GM10266 (cell line): ENCODE results near the gene MRPL14.

Experiments
- DNase-seq: peaks from one replicate; pipeline ENCODE4 v3.0.0; 2012; ENCODE audit errors: extremely low spot score
- TF ChIP-seq, protein P1 (sequence below): IDR thresholded peaks from 2 replicates; pipeline ENCODE4 v1.5.1; 2012; ENCODE audit warnings: mild to moderate bottlenecking, low read depth; ENCODE audit not compliant: control insufficient read depth, insufficient read depth; ENCODE audit errors: missing control alignments

Gene MRPL14

DNA sequence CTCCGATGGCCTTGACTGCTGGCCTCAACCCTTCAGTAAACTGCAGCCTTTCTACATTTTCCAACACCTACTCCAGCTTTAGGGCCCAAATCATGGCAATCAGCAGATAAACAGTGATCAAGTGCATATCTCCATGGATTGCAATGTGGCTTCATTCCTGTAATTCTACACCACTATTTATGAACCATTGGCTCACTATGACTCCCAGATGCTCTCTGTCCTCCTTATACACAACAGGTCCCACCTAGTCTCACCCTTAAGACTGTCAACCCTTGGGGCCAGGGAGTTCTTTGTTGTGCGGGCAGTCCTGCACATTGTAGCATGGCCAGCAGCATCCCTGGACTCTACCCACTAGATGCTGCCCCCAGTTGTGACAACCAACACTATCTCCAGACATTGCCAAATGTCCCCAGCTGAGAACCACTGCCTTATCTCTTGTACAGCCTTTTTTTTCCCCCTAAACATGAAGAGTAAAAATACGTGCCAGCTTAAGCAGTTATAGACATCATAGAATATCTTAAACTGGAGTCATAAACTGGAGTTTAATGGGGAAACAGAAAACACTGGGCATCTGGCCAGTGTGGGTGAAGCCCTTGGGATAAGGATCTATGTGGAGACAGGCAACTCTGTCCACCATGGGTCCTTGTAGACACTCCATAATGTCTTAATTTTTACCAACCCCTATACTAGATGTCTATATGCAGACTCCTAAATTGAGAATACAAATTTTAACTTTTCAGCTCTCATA, 21.1 kb downstream of the MRPL14 start:
- TF ChIP-seq, protein P1, sequence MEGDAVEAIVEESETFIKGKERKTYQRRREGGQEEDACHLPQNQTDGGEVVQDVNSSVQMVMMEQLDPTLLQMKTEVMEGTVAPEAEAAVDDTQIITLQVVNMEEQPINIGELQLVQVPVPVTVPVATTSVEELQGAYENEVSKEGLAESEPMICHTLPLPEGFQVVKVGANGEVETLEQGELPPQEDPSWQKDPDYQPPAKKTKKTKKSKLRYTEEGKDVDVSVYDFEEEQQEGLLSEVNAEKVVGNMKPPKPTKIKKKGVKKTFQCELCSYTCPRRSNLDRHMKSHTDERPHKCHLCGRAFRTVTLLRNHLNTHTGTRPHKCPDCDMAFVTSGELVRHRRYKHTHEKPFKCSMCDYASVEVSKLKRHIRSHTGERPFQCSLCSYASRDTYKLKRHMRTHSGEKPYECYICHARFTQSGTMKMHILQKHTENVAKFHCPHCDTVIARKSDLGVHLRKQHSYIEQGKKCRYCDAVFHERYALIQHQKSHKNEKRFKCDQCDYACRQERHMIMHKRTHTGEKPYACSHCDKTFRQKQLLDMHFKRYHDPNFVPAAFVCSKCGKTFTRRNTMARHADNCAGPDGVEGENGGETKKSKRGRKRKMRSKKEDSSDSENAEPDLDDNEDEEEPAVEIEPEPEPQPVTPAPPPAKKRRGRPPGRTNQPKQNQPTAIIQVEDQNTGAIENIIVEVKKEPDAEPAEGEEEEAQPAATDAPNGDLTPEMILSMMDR, result no peak
- DNase-seq, result no peak

DNA sequence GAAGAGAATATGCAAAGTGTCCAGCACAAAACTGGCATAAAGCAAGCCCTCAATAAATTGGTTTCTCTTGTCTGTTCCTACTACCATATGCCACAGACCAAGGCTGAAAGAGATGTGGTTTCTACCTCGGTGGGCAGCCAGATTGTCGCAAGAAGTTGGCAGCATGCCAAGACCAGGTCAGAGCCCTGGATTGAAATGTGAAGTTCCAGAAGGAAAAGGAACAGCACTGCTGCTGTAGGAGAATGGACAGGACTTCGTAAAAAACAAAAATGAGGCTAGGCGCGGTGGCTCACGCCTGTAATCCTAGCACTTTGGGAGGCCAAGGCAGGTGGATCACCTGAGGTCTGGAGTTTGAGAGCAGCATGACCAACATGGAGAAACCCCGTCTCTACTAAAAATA, 22.1 kb downstream of the MRPL14 start:
- DNase-seq, result no peak
- TF ChIP-seq, protein P1, result no peak

DNA sequence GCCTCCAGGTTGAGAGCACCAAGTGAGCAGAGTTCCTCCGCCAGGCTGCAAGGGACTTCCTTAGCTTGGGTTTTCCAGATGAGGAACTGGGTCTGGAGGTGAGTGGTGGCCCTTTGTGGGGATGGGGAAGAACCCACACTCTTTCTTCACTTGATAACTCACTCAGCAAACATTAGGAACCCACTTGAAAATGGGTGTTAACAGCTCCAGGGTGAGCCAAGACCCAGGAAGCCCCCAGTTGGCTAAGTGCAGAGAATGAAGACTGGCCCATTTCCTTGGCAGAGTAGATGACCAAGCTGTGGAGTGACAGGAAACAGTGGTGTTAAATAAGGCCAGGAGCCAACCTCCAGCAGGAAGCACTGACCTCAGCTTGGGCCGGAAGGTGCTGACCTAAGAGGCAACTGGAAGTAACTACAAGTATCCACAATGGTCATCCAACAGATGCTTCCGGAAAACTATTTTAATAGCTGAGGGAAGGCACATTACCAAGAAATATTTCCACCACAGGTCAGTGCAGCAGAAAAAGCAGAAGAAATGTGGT, 22.7 kb downstream of the MRPL14 start:
- no peak for DNase-seq
- TF ChIP-seq, protein P1, result no peak

DNA sequence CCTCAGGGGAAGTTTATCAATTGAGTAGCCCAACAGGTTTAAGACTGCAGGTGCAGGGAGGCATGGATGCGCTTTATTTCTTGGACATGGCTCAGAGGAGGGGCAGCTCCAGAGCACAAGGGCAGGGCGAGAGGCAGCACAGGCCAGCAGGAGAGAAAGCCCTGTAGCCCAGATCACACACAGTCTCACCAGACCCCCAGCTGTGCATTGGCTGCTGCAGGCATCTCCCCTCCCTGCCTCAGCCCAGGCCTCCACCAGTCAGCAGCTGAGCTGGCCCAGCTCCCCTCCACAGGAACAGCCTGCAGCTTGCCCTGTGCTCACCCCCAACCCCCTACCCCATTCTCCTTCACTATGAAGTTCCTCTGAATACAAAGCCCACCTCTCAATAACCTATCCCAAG, 24.7 kb downstream of the MRPL14 start:
- TF ChIP-seq, protein P1, result no peak
- DNase-seq, result no peak

DNA sequence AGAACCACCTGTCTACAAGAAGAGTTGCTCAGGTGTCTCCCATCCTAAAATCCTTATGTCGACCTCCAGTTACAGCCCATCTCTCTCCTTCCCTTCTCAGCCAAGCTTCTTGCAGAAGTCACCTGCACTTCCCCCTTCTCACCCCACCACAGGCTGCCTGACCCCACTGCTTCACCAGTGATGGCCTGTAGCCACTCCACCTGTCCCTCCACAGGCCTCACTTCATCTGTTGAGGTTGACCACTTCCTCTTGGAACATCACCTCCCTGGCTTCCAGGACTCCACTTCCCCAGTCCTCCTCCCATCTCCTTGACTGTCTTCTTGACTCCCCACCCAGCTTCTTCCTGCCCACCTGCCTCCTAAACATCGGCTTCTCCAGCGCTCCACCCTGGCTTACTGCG, 25.4 kb downstream of the MRPL14 start:
- DNase-seq, result no peak
- TF ChIP-seq, protein P1, result no peak

DNA sequence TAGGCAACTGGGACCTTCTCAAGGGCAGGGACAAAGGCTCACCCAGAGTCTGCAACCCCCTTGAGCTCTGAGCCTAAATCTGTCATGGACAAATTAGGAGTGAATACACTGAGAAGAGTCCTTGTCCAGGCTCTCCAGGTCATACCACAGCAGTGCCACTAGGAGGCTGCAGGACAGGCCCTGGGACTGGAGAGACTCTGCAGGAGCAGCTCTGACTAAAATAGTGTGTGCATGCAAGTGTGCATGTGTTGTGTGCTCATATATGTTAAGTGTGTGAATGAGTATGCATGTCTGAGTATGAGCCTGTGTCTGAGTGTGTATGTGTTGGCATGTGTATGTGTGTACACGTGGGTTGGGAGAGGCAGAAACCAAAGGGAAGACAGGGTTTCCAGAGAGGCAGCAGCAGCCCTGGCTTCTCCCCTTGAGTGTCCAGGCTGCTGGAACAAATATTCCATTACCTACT, 27.1 kb downstream of the MRPL14 start:
- no peak for DNase-seq
- TF ChIP-seq, protein P1, result peak; percentile 50

DNA sequence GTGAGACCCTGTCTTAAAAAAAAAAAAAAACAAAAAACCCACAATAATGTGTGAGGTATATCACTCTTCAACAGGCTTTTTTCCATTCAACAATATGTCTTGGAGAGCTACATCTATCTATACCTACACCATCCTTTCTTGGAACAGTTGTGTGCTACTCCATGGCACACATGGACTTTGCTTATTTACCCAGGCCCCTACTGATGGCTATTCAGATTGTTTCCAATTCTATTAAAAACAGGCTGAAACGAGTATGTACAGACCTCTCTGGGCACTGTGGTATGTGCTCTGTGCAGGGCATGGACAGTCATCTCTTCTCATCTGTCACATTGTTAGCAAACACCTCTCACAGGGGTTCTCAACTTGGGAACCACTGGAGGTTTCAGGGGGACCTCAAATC, 28.1 kb downstream of the MRPL14 start:
- no peak for DNase-seq
- TF ChIP-seq, protein P1, result no peak
